Sigmoid colon (tissue), 7 donors: ENCODE data around the gene MS4A3. TPM values are rescaled to one million over a fixed set of nuclear protein-coding genes. Genes with fewer than 3 reads are reported as not detected.

Experiments used
- DNase-seq: peaks from one replicate; pipeline ENCODE4 v3.0.0-alpha.2; 2019
- H3K27ac ChIP-seq, 4 donors: fragments of 200-600 bp; sonication (generic); one replicate each; pipeline ENCODE4 v1.5.1; 2016 to 2019; ENCODE audit warnings: mild to moderate bottlenecking in 1 of 4
- H3K27me3 ChIP-seq, 3 donors: fragments of 200-600 bp; sonication (generic); one replicate each; pipeline ENCODE4 v1.5.1; 2019; ENCODE audit warnings: mild to moderate bottlenecking in 1 of 3
- H3K36me3 ChIP-seq, 4 donors: fragments of 200-600 bp; sonication (generic); one replicate each; pipeline ENCODE4 v1.5.1; 2016 to 2019
- H3K4me1 ChIP-seq, 4 donors: fragments of 200-600 bp; sonication (generic); one replicate each; pipeline ENCODE4 v1.5.1; 2017 to 2019
- H3K4me3 ChIP-seq, 4 donors: fragments of 200-600 bp; sonication (generic); one replicate each; pipeline ENCODE4 v1.5.1; 2017 to 2019; ENCODE audit warnings: mild to moderate bottlenecking in 2 of 4, moderate library complexity in 1 of 4
- H3K9me3 ChIP-seq, 4 donors: fragments of 200-600 bp in 3 of 4; sonication (generic) in 3 of 4; one replicate each; pipeline versions ENCODE4 v1.5.1 to v1.6.1; 2013 to 2019
- CTCF ChIP-seq, 4 experiments: fragments of 450-650 bp in 3 of 4; fragments of 200-600 bp in 1 of 4; IDR thresholded peaks; one replicate each; pipeline ENCODE4 v1.5.1; 2016 to 2019; ENCODE audit warnings: antibody characterized with exemption in 4 of 4, mild to moderate bottlenecking in 3 of 4, moderate library complexity in 2 of 4
- EP300 ChIP-seq, 4 donors: sonication (generic); formaldehyde crosslinking; IDR thresholded peaks; one replicate each; pipeline ENCODE4 v1.6.1; 2017; ENCODE audit warnings: antibody characterized with exemption in 4 of 4
- POLR2A ChIP-seq, 2 donors: fragments of 450-650 bp; IDR thresholded peaks; one replicate each; pipeline ENCODE4 v1.6.1; 2016; ENCODE audit warnings: antibody characterized with exemption in 2 of 2, mild to moderate bottlenecking in 2 of 2, moderate library complexity in 2 of 2
- POLR2AphosphoS5 ChIP-seq, 4 donors: sonication (generic); formaldehyde crosslinking; IDR thresholded peaks; one replicate each; pipeline ENCODE4 v1.6.1; 2017; ENCODE audit warnings: antibody characterized with exemption in 4 of 4
- whole genome bisulfite sequencing, 2 donors: extraction: QIAGEN DNeasy Blood & Tissue Kit; methylation state at CpG; one replicate each; pipeline ENCODE4 v1.1.7; 2013; 5-methylcytosine and 5-hydroxymethylcytosine counted together
- intact Hi-C: fragments of 100-400 bp; cut with DNase I; formaldehyde crosslinking; loops from one replicate; pipeline ENCODE4 v1.15.1; 2023
- polyA plus RNA-seq, 3 donors: library from polyadenylated mRNA; stranded (reverse); fragments of 200-250 nt; gene quantifications; one replicate each; pipeline ENCODE4 v1.2.3, GENCODE V29; 2013
- total RNA-seq, 4 donors: library from RNA; depleted of rRNA; stranded (reverse); fragments of >200 nt; gene quantifications; one replicate each; pipeline ENCODE4 v1.1.0, GENCODE V29; 2016
- donor health status: healthy with polysubstance abuse.
- donor health status: Bipolar disorder and iron deficiency.
- donor health status: healthy.

MS4A3 gene
- total and polyA plus RNA-seq, 7 donors = not detected

GRCh38 chr11:60078745-60079144 is 22.3 kb downstream of the MS4A3 start:
- WGBS, 2 donors = 74 to 80% methylated on average over 4 of the region's 4 CpGs
- Histone ChIP-seq H3K27ac (no peak overlapping the region), H3K4me3 (no peak overlapping the region), H3K4me1 (no peaks in the 10 kb centered on the region), H3K27me3 (no peaks in the 10 kb centered on the region), H3K9me3 (peaks cover 0 to 2% (median 1%) of the 10 kb centered on the region in 4 donors), H3K36me3 (no peaks in the 10 kb centered on the region)
- DNase-seq = no peak
- TF ChIP-seq CTCF (IDR thresholded peaks at IDR 0.05) = no peak
- TF ChIP-seq POLR2AphosphoS5 (IDR thresholded peaks at IDR 0.05) = no peak
- TF ChIP-seq EP300 (IDR thresholded peaks at IDR 0.05) = no peak
- no peak for TF ChIP-seq POLR2A (IDR thresholded peaks at IDR 0.05)
- intact Hi-C loops = no loop called here

- no peaks in the 10 kb centered on the region for H3K27me3 ChIP-seq
- H3K27ac ChIP-seq = no peak overlapping the region
- H3K4me1 ChIP-seq = no peaks in the 10 kb centered on the region
- WGBS, 2 donors = 57 to 60% methylated on average over 3 of the region's 3 CpGs
- H3K4me3 ChIP-seq = no peak overlapping the region
- H3K9me3 ChIP-seq = peaks cover 0 to 2% (median 1%) of the 10 kb centered on the region in 4 donors
- intact Hi-C loops = no loop called here
- DNase-seq = no peak
- H3K36me3 ChIP-seq = no peaks in the 10 kb centered on the region
- no peak for TF ChIP-seq POLR2AphosphoS5 (IDR thresholded peaks at IDR 0.05)
- TF ChIP-seq CTCF (IDR thresholded peaks at IDR 0.05) = no peak
- no peak for TF ChIP-seq POLR2A (IDR thresholded peaks at IDR 0.05)
- no peak for TF ChIP-seq EP300 (IDR thresholded peaks at IDR 0.05)
Measured at GRCh38 chr11:60080535-60080934, 24.1 kb downstream of the MS4A3 start.

GRCh38 chr11:60084631-60085273 is 28.3 kb downstream of the MS4A3 start:
- DNase-seq = no peak
- no peak for TF ChIP-seq POLR2AphosphoS5 (IDR thresholded peaks at IDR 0.05)
- no peak for TF ChIP-seq CTCF (IDR thresholded peaks at IDR 0.05)
- TF ChIP-seq POLR2A (IDR thresholded peaks at IDR 0.05) = no peak
- TF ChIP-seq EP300 (IDR thresholded peaks at IDR 0.05) = no peak
- no peak overlapping the region for H3K4me3 ChIP-seq
- no peaks in the 10 kb centered on the region for H3K27me3 ChIP-seq
- H3K4me1 ChIP-seq = no peaks in the 10 kb centered on the region
- 78 to 83% methylated on average over 3 of the region's 3 CpGs for WGBS, 2 donors
- no peaks in the 10 kb centered on the region for H3K36me3 ChIP-seq
- no peaks in the 10 kb centered on the region for H3K9me3 ChIP-seq
- intact Hi-C loops = no loop called here
- no peak overlapping the region for H3K27ac ChIP-seq

- Histone ChIP-seq H3K27me3 (no peaks in the 10 kb centered on the region), H3K9me3 (no peaks in the 10 kb centered on the region), H3K36me3 (no peaks in the 10 kb centered on the region), H3K27ac (no peak overlapping the region), H3K4me3 (no peak overlapping the region), H3K4me1 (no peaks in the 10 kb centered on the region)
- DNase-seq = no peak
- TF ChIP-seq CTCF (IDR thresholded peaks at IDR 0.05) (no peak), POLR2AphosphoS5 (IDR thresholded peaks at IDR 0.05) (no peak), POLR2A (IDR thresholded peaks at IDR 0.05) (no peak), EP300 (IDR thresholded peaks at IDR 0.05) (no peak)
- 66 to 89% methylated on average over 2 of the region's 2 CpGs for WGBS, 2 donors
- intact Hi-C loops = no loop called here
Measured at GRCh38 chr11:60085909-60086308, 29.4 kb downstream of the MS4A3 start.

GRCh38 chr11:60087239-60087638 is 30.8 kb downstream of the MS4A3 start:
- Histone ChIP-seq H3K9me3 (no peaks in the 10 kb centered on the region), H3K27ac (no peak overlapping the region), H3K36me3 (no peaks in the 10 kb centered on the region), H3K27me3 (no peaks in the 10 kb centered on the region), H3K4me1 (no peaks in the 10 kb centered on the region), H3K4me3 (no peak overlapping the region)
- intact Hi-C loops = no loop called here
- 86 to 92% methylated on average over 1 of the region's 1 CpG for WGBS, 2 donors
- TF ChIP-seq EP300 (IDR thresholded peaks at IDR 0.05) (no peak), POLR2A (IDR thresholded peaks at IDR 0.05) (no peak)
- DNase-seq = no peak
